LHCN-M2 (cell line): ENCODE measurements around the gene ANAPC7. TPM values are rescaled to one million over a fixed set of nuclear protein-coding genes. Genes with fewer than 3 reads are reported as not detected.
"Not testable (repeated sequence)": the region's sequence is repeated elsewhere in the genome, so short reads cannot be mapped to it uniquely, and the experiment has no call there.

ENCODE experiments used
- DNase-seq: peaks from one replicate; pipeline ENCODE4 v3.0.0-alpha.2; 2012; ENCODE audit warnings: low read depth
- total RNA-seq: library from RNA; depleted of rRNA; stranded (reverse); fragments of >200 nt; gene quantifications from 2 replicates; pipeline ENCODE4 v1.2.3, GENCODE V29; 2014

Gene ANAPC7
- total RNA-seq, 1 experiment from 2014 or later = 66.3 TPM

- no peak for DNase-seq
These were observed 29.4 kb downstream of the ANAPC7 start for GRCh38 chr12:110373962-110374611.

GRCh38 chr12:110373425-110373824 is 30.1 kb downstream of the ANAPC7 start:
- DNase-seq = no peak

GRCh38 chr12:110373025-110373424 is 30.5 kb downstream of the ANAPC7 start:
- DNase-seq = no peak

- no peak for DNase-seq
These were observed 31.5 kb downstream of the ANAPC7 start for GRCh38 chr12:110372056-110372425.

GRCh38 chr12:110371408-110372055 is 32.0 kb downstream of the ANAPC7 start:
- peak; percentile 39 for DNase-seq

- DNase-seq = peak; percentile 22
These were observed 32.7 kb downstream of the ANAPC7 start for GRCh38 chr12:110370732-110371231.

GRCh38 chr12:110369992-110370391 is 33.5 kb downstream of the ANAPC7 start:
- no peak for DNase-seq

- DNase-seq = no peak
These were observed 36.2 kb downstream of the ANAPC7 start for GRCh38 chr12:110367181-110367864.

GRCh38 chr12:110366321-110367142 is 37.0 kb downstream of the ANAPC7 start:
- DNase-seq = no peak

- no peak for DNase-seq
These were observed 37.8 kb downstream of the ANAPC7 start for GRCh38 chr12:110365489-110366320.

- no peak for DNase-seq
These were observed 42.3 kb downstream of the ANAPC7 start for GRCh38 chr12:110361216-110361615.

- not testable (repeated sequence) for DNase-seq
These were observed 45.0 kb downstream of the ANAPC7 start for GRCh38 chr12:110358384-110359097.

- DNase-seq = no peak
These were observed 48.4 kb downstream of the ANAPC7 start for GRCh38 chr12:110355073-110355472.

- no peak for DNase-seq
These were observed 49.2 kb downstream of the ANAPC7 start for GRCh38 chr12:110354172-110354780.

- DNase-seq = no peak
These were observed 50.1 kb downstream of the ANAPC7 start for GRCh38 chr12:110353211-110353965.

- DNase-seq = no peak
These were observed 51.1 kb downstream of the ANAPC7 start for GRCh38 chr12:110352401-110352800.

- no peak for DNase-seq
These were observed 52.4 kb downstream of the ANAPC7 start for GRCh38 chr12:110351119-110351518.

- DNase-seq = peak; percentile 56
These were observed 53.9 kb downstream of the ANAPC7 start for GRCh38 chr12:110349514-110350151.
